Fibroblast of peridontal ligament (primary cell): ENCODE measurements around the gene ST6GAL1.
A peak's percentile ranks its signal among the peaks of the same experiment; 100 is the strongest.

ENCODE experiments used
- DNase-seq: peaks from one replicate; pipeline ENCODE4 v3.0.0-alpha.2; 2010; ENCODE audit errors: extremely low read depth

Gene ST6GAL1

DNA sequence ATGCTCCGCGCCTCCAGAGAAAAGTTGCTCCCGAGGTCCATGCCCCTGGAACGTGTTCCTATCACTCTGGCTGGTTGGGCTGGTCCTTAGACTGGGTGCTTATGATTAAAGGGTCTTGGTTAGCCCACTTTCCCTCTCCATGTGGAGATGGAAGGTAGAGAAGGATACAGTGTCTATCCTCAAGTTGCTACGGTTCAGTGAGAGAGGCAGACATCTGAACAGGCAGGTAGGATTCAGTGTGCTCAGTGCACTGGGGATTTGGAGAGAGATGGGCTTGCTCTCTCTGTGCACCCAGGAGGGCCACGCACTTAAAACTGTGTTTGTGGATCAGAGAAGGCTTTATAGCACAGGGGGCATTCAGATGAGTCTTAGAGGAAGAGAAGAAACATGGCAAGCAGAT is 146.0 kb downstream of the ST6GAL1 start:
- DNase-seq, result no peak

DNA sequence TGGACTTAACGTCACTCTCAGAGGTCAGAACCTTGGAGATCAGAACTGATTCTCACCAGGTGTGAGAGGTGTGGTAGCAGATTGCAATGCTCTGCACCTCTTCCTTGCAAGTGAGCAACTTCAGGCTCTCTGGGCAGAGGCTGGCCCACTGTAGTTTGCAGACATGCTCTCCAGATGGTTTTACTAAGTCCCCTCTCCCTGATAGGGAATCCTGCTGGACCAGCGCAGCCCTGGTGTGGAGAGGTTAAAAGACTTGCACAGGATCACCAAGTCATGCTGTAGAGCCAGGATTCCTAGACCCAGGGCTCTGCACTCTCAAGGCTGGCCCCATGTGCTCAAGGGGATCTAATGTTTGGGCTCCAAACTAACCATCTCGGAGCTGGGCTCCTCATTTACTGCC is 146.8 kb downstream of the ST6GAL1 start:
- DNase-seq, result no peak

DNA sequence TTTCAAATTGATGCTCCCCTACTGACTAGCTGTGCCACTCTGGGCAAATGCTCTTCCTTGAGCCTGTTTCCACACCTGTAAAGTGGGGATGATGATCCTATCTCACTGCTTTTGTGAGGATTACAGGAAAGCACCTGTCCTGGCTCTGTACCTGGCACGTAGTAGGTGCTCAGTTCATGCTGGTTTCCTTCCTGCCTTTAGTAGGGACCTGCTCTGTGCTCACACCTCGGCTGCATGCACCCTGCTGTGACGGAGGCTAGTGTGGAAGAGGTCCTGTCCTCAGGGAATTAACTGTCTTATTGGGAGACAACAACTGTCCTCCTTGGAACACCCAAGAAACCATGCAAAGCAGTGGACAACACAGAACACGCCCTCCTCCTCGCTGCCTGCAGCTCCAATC is 147.2 kb downstream of the ST6GAL1 start:
- no peak for DNase-seq

DNA sequence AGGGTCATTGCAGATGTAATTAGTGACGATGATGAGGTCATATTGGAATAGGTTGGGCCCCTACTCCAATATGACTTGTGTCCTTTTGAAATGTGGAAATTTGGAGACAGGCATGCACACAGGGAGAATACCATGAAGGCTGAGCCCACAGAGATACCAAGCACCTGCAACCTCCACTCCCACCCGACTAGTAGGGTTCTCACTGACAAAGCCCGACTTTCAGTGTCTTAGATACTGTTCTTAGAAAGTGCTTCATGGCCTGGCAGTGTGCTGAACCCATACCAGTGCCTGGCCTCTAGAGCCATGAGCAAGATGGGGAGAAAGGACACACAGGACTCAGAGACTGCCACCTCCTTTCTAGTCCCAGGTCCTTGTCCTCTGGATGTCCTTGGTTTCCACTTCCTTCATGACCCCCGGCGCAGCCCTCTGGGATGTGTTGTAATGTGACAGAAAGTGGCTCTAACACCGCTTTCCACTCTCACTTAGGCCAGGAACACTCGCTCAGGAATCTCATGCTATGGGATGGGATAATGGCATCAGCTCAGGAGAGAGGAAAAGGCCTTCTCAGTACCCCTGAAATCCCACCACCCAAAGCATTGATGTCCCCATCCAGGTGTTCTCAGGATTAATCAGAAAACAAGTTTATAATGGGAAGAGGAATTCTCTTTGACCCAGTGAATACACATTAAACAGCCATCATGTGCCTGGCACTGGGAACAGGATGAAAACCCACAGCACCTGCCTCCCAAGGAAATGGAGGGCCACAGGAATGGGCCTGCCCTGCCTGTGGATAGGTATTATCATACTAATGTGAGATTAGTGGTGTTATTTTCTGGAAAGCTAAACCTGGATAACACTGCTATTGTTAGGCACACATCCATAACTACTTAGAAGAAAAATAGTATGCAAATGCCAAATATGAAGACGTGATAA is 149.0 kb downstream of the ST6GAL1 start:
- no peak for DNase-seq

DNA sequence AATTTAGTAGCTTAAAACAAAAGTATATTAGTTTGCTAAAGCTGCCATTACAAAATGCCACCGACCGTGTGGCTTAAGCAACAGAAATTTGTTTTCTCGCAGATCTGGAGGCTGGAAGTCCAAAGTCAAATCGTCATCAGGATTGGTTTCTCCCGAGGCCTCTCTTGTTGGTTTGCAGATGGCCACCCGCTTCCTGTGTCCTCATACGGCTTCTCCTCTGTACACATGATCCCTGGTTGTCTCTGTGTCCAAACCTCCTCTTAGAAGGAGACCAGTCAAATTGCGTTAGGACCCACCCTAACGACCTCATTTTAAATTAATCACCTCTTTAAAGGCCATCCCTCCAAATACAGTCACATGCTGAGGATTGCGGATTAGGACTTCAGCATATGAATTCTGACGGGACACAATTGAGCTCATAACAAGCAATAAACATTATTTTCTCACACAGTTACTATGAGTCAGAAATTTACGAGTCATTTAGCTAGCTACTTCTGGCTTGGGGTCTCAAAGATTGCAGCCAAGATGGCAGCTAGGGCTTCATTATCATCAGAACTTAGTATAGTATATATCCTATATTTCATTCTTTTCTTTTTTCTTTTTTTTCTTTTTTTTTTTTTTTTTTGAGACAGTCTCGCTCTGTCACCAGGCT is 150.6 kb downstream of the ST6GAL1 start:
- DNase-seq, result no peak

DNA sequence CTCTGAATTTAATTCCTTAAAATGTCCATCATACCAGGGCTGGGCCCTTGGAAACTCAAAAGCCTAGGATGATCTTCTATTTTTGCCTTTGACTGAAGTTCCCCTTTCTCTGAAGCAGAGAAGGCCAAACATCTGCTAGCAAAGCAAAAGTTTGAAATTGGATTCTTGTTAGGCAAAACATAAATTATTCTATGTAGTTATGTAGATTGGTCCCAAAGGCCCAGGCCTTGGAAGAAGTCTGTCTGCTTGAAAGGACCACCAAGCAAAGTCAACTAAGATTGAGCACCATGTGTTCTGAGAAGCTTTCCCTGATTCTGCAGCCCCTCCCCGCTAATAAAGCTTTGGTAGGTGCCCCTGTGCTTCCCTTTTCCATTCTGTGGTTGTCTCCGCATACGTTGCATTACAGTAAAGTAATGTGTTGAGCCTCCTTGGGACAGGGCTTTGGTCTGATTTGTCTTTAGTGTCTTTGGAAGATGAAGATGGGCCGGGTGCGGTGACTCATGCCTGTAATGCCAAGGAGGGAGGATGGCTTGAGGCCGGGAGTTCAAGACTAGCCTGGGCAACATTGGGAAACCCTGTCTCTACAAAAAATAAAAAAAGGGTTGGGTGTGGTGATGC is 152.5 kb downstream of the ST6GAL1 start:
- no peak for DNase-seq

DNA sequence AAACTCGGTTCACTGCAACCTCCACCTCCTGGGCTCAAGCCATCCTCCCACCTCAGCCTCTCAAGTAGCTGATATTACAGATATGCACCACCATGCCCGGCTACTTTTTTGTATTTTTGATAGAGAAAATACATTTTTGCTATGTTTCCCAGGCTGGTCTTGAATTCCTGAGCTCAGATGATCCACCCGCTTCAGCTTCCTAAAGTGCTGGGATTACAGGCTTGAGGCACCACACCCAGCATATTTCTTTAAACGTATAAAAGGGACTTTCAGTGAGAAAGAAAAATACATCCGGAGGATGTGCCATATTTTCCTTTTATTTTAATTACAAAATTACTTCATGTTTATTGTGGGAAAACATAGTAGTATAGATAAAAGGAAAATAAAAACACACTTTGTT is 153.8 kb downstream of the ST6GAL1 start:
- DNase-seq, result no peak

DNA sequence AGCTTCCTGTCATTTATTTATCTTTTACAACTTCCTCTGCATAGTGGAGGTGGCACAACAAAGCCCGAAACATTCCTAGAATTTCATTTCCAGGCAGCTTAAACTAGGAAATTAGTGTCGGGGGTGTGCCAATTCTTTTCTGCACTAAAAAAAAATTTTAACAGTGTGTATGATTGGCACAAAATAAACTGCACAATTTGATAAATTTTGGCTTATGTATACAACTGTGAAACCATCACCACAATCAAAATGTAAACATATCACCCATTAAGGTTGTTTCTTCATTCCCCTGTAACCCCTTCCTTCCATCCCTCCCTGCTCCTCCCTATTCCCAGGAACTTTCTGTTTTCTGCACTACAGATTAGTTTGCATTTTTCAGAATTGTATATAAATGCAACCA is 154.3 kb downstream of the ST6GAL1 start:
- DNase-seq, result no peak

DNA sequence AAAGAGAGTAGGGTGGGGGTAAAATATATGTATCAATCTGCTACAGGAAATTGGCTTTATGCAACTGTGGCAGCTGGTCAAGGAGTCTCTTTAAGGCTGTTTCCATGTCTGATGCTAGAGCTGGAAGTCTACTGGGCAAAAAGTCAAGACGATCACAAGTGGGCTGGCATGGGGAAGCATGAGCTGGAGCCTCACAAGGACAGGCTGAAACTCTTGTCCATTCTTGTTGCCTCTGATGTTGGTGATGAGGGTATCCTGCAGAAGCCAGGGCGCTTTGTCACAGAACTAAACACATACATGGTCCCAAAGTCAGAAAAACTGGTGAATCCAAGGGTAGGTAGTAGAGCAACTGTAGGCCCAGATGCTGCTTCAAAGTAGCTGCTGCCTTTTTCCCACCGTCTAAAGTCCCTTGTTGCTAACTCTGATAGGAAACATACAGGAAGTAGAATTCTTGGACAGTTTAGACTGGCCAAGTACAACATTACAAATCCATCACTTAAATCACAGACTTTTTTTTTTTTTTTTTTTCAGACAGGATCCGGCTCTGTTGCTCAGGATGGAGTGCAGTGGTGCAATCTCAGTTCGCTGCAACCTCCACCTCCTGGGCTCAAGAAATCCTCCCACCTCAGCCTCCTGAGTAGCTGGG is 154.8 kb downstream of the ST6GAL1 start:
- DNase-seq, result no peak

DNA sequence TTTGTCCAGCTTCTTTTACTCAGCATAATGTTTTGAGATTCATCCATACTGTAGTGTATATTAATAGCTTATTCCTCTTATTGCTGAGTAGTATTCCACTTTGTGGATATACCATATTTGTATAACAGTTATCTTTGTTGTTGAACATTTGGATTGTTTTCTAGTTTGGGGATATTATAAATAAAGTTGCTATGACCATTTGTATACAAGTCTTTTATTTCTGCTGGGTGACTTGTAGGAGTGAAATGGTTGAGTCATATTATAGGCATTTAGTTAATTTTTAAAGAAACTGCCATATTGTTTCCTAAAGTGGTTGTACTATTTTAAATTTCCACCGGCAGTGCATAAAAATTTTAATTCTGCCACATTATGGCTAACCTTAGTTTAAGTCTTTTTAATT is 155.6 kb downstream of the ST6GAL1 start:
- no peak for DNase-seq

DNA sequence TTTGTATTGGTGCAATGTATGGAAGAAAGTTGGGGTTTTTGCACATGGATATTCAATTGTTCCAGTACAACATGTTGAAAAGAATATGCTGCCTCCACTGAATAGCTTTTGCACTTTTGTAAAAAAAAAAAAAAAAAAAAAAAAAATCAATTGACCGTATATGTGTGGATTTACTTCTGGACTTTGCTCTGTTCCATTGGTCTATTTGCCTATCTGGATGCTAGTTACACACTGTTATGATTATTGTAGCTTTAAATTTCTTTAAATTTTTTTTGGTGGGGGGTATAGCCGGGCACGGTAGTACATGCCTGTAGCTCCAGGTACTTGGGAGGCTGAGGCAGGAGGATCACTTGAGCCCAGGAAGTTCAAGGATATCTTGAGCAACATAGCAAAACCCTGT is 156.5 kb downstream of the ST6GAL1 start:
- DNase-seq, result no peak

DNA sequence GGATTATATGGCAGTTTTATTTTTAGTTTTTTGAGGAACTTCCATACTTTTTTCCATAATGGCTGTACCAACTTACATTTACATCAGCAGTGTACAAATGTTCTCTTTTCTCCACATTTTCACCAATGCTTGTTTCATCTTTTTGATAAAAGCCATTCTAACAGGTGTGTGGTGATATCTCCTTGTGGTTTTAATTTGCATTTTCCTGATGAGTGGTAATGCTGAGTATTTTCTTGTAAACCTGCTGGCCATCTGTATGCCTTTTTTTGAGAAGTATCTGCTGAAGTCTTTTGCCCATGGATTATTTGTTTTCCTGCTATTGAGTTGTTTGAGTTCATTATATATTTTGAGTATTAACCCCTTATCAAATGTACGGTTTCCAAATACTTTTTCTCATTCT is 158.4 kb downstream of the ST6GAL1 start:
- no peak for DNase-seq

DNA sequence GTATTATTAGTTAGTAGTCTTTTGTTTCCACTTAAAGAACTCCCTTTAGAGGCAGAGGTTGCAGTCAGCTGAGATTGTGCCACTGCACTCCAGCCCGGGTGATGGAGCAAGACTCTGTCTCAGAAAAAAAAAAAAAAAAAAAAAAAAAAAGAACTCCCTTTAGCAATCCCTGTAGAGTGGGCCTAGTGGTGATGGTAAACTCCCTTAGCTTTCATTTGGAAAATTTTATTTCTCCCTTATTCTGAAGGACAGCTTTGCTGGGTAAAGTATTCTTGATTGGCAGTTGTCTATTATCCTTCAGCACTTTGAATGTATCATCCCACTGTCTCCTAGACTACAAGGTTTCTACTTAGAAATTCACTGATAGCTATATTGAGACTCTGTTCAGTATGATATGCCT is 163.0 kb downstream of the ST6GAL1 start:
- DNase-seq, result no peak

DNA sequence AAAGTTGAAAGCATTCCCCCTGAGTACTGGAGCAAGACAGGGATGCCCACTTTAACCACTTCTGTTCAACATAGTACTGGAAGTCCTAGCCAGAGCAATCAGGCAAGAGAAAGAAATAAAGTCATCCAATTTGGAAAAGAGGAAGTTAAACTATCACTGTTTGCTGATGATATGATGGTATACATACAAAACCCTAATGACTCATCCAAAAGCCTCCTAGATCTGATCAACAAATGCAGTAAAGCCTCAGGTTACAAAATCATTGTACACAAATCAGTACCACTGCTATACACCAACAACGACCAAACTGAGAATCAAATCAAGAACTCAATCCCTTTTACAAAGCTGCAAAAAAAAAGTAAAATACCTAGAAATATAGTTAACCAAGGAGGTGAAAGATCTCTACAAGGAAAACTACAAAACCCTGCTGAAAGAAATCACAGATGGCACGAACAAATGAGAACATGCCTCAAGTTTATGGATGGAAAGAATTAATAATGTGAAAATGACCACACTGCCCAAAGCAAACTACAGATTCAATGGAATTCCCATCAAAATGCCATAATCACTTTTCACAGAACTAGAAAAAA is 168.7 kb downstream of the ST6GAL1 start:
- peak; percentile 1 for DNase-seq

DNA sequence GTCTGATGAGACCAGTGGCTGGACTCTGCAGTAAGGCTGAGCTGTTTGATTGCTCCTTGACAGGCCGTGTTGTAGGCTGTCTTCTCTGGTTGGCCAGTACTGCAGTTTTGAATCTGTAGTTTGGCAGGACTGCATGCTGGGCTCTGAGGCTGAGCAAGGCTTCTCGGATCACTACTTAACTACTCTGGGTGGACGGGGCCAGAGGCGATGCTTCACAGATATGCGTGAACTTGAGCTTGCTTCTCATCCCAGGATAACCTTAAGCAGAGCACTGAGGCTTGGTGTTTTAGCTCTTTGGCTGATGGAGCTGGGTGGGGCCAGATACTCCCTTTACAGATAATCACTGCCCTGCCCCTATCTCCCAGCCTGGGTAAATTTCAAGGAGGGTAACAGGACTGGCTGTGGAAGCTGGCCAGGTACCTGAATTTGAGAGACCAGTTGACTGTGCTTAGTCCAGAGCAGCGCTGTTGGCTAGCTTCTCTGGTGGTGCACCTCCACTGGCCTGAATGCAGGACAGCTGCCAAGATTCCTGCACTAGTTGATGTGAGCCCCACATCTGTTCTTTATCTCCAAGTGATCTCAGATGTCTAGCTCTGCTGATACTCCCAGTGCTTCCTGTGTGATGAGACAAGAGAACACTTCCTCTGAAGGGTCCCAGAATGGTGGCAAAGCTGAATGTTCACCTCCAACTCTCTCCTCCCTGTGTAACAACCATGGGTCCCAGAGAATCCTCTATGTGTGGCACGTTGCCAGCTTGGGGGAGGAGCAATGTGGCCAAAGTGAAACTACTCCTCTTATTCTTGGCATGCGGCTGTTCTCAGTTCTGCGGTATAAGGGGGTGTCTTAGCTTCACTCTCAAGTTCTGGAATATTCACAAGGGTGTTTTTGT is 171.1 kb downstream of the ST6GAL1 start:
- DNase-seq, result peak; percentile 60

DNA sequence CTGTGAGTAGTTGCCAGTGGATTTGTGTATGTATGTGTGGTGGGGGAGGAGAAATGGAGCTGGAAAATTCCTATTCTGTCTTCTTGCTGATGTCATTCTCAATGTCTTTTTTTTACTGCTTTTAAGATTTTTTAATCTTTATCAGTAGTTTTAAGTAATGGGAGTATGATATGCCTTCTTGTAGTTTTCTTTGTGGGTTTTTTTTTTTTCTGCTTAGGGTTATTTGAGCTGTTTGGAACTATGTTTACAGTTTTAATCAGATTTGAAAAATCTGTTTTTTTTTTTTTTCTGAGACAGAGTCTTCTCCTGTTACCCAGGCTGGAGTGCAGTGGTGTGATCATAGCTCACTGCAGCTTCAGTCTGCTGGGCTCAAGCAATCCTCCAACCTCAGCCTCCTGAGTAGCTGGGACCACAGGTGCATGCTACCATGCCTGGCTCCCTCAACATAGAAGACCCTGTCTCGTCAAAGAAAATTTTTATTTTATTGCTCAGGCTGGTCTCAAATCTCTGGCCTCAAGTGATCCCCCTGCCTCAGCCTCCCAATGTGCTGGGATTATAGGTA is 171.8 kb downstream of the ST6GAL1 start:
- no peak for DNase-seq

DNA sequence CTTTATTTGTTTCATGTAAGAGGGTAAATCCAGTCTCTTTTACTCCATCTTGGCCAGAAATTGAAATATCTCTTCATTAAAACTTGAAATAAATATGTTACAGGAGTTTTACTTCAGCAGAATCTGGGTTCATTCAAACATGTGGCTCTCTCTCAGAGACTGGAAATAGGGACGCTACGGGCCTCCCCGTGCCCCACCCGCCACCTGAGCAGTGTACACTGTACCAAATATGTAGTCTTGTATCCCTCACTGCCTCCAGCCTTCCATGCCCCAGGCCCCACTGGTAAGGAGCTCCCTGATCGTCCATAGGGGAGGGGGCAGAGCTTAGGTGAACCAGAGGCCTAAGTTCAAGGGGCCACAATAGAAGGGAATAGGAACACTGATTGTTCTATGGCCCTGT is 172.9 kb downstream of the ST6GAL1 start:
- DNase-seq, result no peak

DNA sequence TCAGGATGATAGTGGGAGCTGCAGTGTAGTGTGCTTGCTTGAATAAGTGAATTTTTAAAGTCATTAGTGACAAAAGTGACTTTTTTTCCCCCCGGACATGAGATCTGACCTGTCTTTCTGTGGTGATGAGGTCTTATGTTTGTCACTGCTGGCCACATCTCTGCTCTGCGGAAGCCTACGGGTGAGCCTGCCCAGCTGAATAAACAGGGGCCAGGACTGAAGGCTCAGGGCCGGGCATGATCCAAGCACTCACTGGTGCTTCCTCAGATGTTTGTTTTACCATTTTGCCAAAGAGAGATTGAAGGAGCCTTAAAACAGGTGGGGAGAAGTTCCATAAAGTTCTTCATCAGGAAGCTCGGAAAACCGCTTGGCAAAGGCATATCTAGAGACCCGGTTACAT is 174.0 kb downstream of the ST6GAL1 start:
- no peak for DNase-seq

DNA sequence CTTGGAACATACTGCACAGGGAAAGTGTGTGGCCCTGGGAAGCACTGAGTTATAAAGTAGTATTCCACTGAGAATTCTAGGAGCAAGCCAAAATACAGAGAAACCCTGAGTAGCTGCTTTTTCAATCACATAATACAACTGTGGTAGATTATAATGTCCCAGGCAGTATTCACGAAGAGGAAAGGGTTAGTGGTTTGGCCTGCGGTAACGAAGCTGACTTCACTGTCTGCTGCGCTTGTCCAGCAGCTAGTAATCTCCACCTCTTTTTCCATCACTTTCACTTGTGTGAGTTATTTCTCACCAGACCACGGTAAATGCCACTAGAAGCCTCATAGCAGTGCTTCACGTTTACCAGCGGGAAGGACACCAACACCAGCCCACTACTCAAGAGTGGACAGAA is 174.6 kb downstream of the ST6GAL1 start:
- peak; percentile 56 for DNase-seq

DNA sequence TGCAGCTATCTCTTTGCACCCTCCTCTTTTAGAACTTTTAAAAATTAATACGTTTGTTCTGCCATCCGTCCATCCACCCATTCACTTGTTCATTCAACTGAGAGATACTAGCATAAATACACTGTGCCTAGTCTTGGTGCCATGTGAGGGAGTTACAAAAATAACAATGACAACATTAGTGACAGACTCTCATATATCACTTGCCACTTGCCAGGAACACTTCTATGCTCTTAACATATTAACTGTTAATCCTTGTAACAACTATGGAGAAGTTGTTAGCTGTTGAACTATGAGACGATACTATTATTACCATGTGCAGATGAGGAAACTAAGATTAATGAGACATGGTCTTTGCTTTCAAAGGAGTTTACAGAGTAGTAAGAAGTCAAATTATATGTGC is 175.4 kb downstream of the ST6GAL1 start:
- DNase-seq, result no peak

DNA sequence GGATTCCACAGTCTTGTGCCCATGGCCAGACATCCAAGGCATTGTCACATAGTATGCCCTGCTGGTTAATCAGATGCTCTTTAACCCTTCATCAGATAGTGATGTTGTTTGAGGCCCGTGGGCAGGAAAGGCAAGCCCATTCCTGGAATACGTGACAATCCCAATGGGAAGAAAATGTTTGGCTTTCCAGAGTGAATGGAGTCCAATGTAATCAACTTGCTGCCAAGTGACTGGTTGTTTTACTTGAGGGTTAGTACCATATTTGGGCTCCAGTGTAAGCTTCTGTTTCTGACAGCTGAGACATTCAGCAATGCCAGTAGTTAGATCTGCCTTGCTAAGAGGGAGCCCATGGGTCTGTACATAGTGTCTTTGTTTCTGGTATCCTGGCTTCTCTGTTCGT is 177.7 kb downstream of the ST6GAL1 start:
- no peak for DNase-seq
